Pancreas (tissue), 10 donors: Measurements from ENCODE around the gene PLEKHG5. TPM values are rescaled to one million over a fixed set of nuclear protein-coding genes. Genes with fewer than 3 reads are reported as not detected.
A peak's percentile ranks its signal among the peaks of the same experiment; 100 is the strongest.
"Not testable (repeated sequence)": the region's sequence is repeated elsewhere in the genome, so short reads cannot be mapped to it uniquely, and the experiment has no call there.

Source experiments
- ATAC-seq, 4 donors: fragments of 200-7000 bp; cut with Tn5 transposase; one replicate each; pipeline versions ENCODE4 v1.8.0 to v1.9.1; 2020; ENCODE audit warnings: mild to moderate bottlenecking in 4 of 4, moderate library complexity in 4 of 4
- DNase-seq, 6 donors: peaks; one replicate each; pipeline ENCODE4 v3.0.0-alpha.2; 2020
- FAIRE-seq: peaks from 2 replicates; lab custom pipeline; 2012; peaks lifted over from hg19 to GRCh38; lab: Jason Lieb, UNC
- H3K27ac ChIP-seq, 4 donors: fragments of 200-600 bp; sonication (generic); 1 replicate in 3 of 4; 2 replicates in 1 of 4; pipeline versions ENCODE4 v1.5.0 to v1.8.0; 2020
- H3K27me3 ChIP-seq, 4 donors: fragments of 200-600 bp; one replicate each; pipeline ENCODE4 v1.8.0; 2021
- H3K36me3 ChIP-seq, 3 donors: fragments of 200-600 bp; sonication (generic) in 1 of 3; one replicate each; pipeline versions ENCODE4 v1.5.0 to v1.8.0; 2020 to 2021
- H3K4me1 ChIP-seq, 3 donors: fragments of 200-600 bp; one replicate each; pipeline ENCODE4 v1.8.0; 2021
- H3K4me3 ChIP-seq, 4 donors: fragments of 200-600 bp; sonication (generic) in 2 of 4; one replicate each; pipeline versions ENCODE4 v1.5.0 to v1.8.0; 2020 to 2021
- H3K9me3 ChIP-seq, 4 donors: fragments of 200-600 bp; one replicate each; pipeline ENCODE4 v1.8.0; 2021
- CTCF ChIP-seq, 4 donors: fragments of 200-600 bp; sonication (generic) in 3 of 4; IDR thresholded peaks; one replicate each; pipeline versions ENCODE4 v1.5.0 to v1.8.0; 2021; ENCODE audit warnings: antibody characterized with exemption in 4 of 4
- WGBS, 2 donors: extraction: QIAGEN DNeasy Blood & Tissue Kit; methylation state at CpG; one replicate each; pipeline ENCODE4 v1.1.7; 2013; 5-methylcytosine and 5-hydroxymethylcytosine counted together
- intact Hi-C, 3 donors: fragments of 100-400 bp; cut with DNase I; formaldehyde crosslinking; loops; one replicate each; pipeline versions ENCODE4 v1.11.1 to v1.14.2; 2022
- polyA plus RNA-seq, 2 donors: library from polyadenylated mRNA; stranded (reverse); fragments of 200-250 nt; gene quantifications; one replicate each; pipeline ENCODE4 v1.2.3, GENCODE V29; 2013
- total RNA-seq, 6 donors: library from RNA; stranded (reverse); fragmentation: NEBNext Ultra II Directional in 4 of 6; extraction: Animal tissue kit (Norgen Biotek cat#: 25700) in 4 of 6; gene quantifications; one replicate each; pipeline versions ENCODE4 v1.2.1 to v1.2.4, GENCODE V29; 2021 to 2023
- donor health status: healthy with polysubstance abuse.
- donor health status: DM: no; HTN: no; CAD: no; lungs with moderate emphysema.
- donor health status: DM: no; HTN: no; CAD: no.
- donor health status: control.
- donor health status: control.
- donor health status: Bipolar disorder and iron deficiency.
- donor health status: DM: yes; HTN: yes; CAD: no.
- donor health status: DM: no; HTN: no; CAD: no.
- donor health status: DM: no; HTN: no; CAD: no.
- donor health status: DM: yes; HTN: yes; CAD: no.

The PLEKHG5 gene
- total and polyA plus RNA-seq, 8 donors: 1.5 to 7.3 (median 2.8) TPM

DNA sequence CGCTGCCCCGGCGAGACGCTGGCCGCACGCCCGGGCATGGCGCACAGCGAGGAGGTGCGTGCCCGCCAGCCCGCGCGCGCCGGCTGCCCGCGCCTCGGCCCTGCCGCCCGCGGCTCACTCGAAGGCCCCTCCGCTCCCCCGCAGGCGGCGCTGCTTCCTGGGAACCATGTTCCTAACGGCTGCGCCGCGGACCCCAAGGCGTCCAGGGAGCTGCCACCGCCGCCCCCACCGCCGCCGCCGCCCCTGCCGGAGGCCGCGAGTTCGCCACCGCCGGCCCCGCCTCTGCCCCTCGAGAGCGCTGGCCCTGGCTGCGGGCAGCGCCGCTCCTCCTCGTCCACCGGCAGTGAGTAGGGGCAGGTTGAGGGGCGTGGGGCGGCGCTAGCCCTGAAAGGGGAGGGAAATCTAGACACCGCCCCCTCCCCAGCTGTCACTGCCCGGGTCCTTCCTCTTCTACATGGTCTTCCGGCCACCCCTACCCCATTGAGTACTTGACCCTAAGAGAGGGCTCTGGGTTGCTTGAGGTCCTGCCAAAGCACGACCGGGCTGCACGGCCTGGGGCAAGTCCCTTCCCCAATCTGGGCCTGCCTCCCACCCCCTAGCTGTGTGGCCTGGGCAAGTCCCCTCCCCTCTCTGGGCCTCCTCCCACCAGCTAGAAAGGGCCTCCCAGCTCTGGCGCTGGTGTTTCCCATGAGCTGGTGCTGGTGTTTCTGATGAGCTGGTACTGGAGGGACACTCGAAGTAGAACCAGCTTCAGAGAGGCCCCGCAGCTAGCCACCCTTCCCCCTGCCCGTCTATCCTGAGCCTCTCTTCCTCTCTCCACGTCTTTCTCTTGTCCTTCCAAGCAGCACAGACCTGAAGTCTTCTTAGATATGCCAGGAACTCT lies 42.5 kb downstream of the PLEKHG5 start:
- Histone ChIP-seq H3K4me1 (peaks cover 0 to 3% (median 0%) of the 10 kb centered on the region in 3 donors), H3K27ac (no peak overlapping the region), H3K4me3 (no peak overlapping the region), H3K27me3 (peaks cover 0 to 4% (median 0%) of the 10 kb centered on the region in 4 donors), H3K9me3 (no peaks in the 10 kb centered on the region), H3K36me3 (no peaks in the 10 kb centered on the region)
- intact Hi-C loops: no loop called here
- WGBS, 2 donors: 29 to 30% methylated on average over 49 to 65 of the region's 66 CpGs
- no peak for TF ChIP-seq CTCF (IDR thresholded peaks at IDR 0.05)
- no peak for DNase-seq
- no peak for FAIRE-seq
- ATAC-seq: peak in 3 of 4 donors; percentile 21 to 26 (median 24)

DNA sequence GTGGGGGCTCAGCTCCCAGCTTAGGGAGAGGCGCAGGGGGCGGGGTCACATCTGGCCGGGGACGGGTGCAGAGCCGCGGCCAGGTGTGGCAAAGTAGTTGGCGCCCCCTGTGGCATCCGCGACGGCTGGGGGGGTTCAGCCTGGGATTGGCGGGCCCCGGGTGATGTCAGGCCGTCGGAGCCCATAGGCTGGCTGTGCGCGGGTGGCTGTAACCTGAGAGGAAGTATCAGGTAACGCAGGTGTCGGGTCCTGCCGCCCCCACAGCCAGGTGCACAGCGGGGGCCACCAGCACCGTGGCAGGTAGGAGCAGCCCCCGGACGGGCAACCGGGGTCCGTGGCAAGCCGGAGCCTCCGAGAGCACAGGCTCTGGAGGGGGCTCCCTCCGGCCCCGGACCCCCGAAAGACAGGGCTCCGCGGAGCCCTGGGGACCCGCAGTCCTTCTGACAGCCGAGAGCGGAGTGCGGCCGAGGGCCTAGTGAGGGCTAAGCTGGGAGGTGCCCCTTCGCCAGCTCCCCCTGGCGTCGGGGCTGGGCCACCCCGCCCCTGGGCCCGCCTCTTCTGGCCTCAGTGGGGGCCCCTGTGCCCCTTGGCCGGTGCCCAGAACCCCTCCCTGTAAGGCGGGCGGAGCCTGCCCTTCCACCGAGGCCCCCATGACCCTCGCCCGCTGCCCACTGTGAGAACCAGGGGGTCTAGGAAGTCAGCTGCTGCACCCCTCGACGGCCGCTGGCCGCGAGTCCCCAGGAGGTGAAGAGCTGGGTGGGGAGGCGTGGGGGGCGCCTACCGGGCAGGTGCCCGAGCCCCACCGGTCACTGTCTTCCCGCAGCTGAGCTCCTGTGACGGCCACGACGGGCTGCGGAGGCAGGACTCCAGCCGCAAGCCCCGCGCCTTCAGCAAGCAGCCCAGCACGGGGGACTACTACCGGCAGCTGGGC lies 43.4 kb downstream of the PLEKHG5 start:
- peak overlapping the region in 1 of 4 donors; percentile 31 for H3K4me3 ChIP-seq
- FAIRE-seq: no peak
- no peaks in the 10 kb centered on the region for H3K27me3 ChIP-seq
- WGBS, 2 donors: 5 to 7% methylated on average over 59 to 68 of the region's 68 CpGs
- no peak overlapping the region for H3K27ac ChIP-seq
- no peaks in the 10 kb centered on the region for H3K9me3 ChIP-seq
- no peak for TF ChIP-seq CTCF (IDR thresholded peaks at IDR 0.05)
- peaks cover 0 to 3% (median 0%) of the 10 kb centered on the region in 3 donors for H3K4me1 ChIP-seq
- intact Hi-C loops: no loop called here
- peak in 3 of 4 donors; percentile 22 to 44 (median 27) for ATAC-seq
- no peak for DNase-seq
- H3K36me3 ChIP-seq: no peaks in the 10 kb centered on the region

DNA sequence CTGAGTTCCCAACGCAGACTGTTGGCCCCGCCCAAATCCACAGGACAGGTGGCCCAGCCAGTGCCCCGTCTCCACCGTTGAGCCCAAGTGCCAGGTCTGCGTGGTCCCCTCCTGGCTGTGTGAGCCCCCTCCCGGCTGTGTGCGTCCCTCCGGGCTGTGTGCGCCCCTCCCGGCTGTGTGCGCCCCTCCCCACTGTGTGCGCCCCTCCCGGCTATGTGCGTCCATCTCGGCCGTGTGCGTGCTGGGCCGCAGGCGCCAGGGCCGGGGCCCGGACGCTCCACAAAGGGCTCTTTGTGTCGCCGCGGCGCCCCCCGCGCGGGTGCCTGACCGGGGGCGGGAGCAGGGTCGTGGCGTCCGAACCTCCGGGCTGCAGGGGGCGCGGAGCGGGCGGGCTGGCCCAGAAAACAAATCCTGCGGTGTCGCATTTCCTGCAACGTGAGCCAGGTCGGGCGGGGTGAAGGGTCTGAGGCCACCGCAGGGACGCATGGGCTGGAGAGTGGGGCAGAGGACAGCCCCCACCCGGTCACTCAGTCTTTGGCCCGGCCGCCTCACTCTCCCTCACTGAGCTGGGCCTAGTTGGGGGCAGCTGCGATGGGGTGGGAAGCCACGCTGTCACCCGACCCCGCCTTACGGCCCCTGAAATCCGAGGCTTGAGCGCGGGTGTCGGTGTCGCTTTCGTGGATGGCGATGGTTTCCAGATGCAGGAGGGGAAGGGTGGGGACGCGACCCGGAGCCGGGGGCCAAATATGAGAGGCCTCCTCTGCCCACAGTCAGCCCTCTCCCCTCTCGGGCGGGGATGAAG lies 44.2 kb downstream of the PLEKHG5 start:
- TF ChIP-seq CTCF (IDR thresholded peaks at IDR 0.05): no peak
- Histone ChIP-seq H3K27me3 (no peaks in the 10 kb centered on the region), H3K4me3 (peak overlapping the region in 1 of 4 donors; percentile 31)

DNA sequence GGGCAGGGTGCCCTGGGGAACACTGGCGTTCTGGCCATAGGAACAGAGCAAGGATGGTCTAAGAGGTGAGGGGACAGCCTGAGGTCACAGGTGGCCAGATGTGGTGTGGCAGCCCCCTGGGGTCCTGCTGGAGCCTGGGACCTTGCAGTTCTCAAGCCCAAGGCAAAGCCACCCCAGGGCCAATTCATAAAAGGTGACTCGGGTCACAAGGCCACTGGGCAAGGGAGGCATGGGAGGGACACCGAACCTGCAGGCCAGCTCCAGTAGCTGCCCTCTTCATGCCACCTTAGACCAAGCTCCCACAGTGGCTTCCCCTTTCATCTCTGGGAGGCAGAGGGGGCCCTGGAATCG lies 44.8 kb downstream of the PLEKHG5 start:
- no peaks in the 10 kb centered on the region for H3K9me3 ChIP-seq
- peaks cover 0 to 3% (median 0%) of the 10 kb centered on the region in 3 donors for H3K4me1 ChIP-seq
- FAIRE-seq: no peak
- H3K27ac ChIP-seq: no peak overlapping the region
- 66 to 69% methylated on average over 4 of the region's 4 CpGs for WGBS, 2 donors
- no peak overlapping the region for H3K4me3 ChIP-seq
- no peak for TF ChIP-seq CTCF (IDR thresholded peaks at IDR 0.05)
- intact Hi-C loops: no loop called here
- no peak for ATAC-seq
- no peaks in the 10 kb centered on the region for H3K27me3 ChIP-seq
- no peaks in the 10 kb centered on the region for H3K36me3 ChIP-seq
- DNase-seq: no peak

More for the DNA sequence above, 44.2 kb downstream of the PLEKHG5 start:
- Histone ChIP-seq H3K9me3 (no peaks in the 10 kb centered on the region), H3K36me3 (no peaks in the 10 kb centered on the region), H3K27ac (no peak overlapping the region), H3K4me1 (peaks cover 0 to 3% (median 0%) of the 10 kb centered on the region in 3 donors)
- DNase-seq: peak in 1 of 6 donors; percentile 33
- no peak for FAIRE-seq
- WGBS, 2 donors: 11 to 12% methylated on average over 53 to 67 of the region's 67 CpGs
- ATAC-seq: peak in 3 of 4 donors; percentile 3 to 11 (median 9)
- intact Hi-C loops: no loop called here

GRCh38 chr1:6445929-6446328 lies 45.5 kb downstream of the PLEKHG5 start:
- intact Hi-C loops, H3K4me1 ChIP-seq, H3K27me3 ChIP-seq, H3K4me3 ChIP-seq, H3K9me3 ChIP-seq, H3K27ac ChIP-seq, ATAC-seq, FAIRE-seq, H3K36me3 ChIP-seq: not testable (repeated sequence)
- WGBS, 2 donors: 63 to 70% methylated on average over 3 to 4 of the region's 4 CpGs
- peak in 1 of 6 donors; percentile 8 for DNase-seq
